GM18909 (cell line): Measurements from ENCODE around the gene PALLD.
A peak's percentile ranks its signal among the peaks of the same experiment; 100 is the strongest.

Source experiments
- ATAC-seq: cut with Tn5 transposase; IDR thresholded peaks from one replicate; pipeline ENCODE4 v1.9.1; 2021; ENCODE audit warnings: mild to moderate bottlenecking; ENCODE audit not compliant: unreplicated experiment, poor library complexity

The PALLD gene

GRCh38 chr4:168522829-168523489, 26.1 kb downstream of the PALLD start:
- no peak for ATAC-seq

- ATAC-seq = peak; percentile 57
These were observed 27.2 kb downstream of the PALLD start for GRCh38 chr4:168524006-168524405.

GRCh38 chr4:168524897-168525296, 28.0 kb downstream of the PALLD start:
- ATAC-seq = no peak

GRCh38 chr4:168527560-168527959, 30.7 kb downstream of the PALLD start:
- ATAC-seq = no peak

GRCh38 chr4:168528131-168528949, 31.5 kb downstream of the PALLD start:
- no peak for ATAC-seq

- ATAC-seq = no peak
These were observed 32.4 kb downstream of the PALLD start for GRCh38 chr4:168529257-168529656.

- no peak for ATAC-seq
These were observed 34.5 kb downstream of the PALLD start for GRCh38 chr4:168531305-168531704.

GRCh38 chr4:168534535-168534934, 37.7 kb downstream of the PALLD start:
- ATAC-seq = no peak

GRCh38 chr4:168535689-168536088, 38.8 kb downstream of the PALLD start:
- no peak for ATAC-seq

GRCh38 chr4:168536448-168536847, 39.6 kb downstream of the PALLD start:
- no peak for ATAC-seq

GRCh38 chr4:168537086-168537485, 40.2 kb downstream of the PALLD start:
- no peak for ATAC-seq

GRCh38 chr4:168537571-168537970, 40.7 kb downstream of the PALLD start:
- no peak for ATAC-seq

GRCh38 chr4:168538632-168539031, 41.8 kb downstream of the PALLD start:
- no peak for ATAC-seq

GRCh38 chr4:168540086-168540485, 43.2 kb downstream of the PALLD start:
- no peak for ATAC-seq

GRCh38 chr4:168540503-168541265, 43.8 kb downstream of the PALLD start:
- ATAC-seq = no peak

GRCh38 chr4:168541266-168541953, 44.6 kb downstream of the PALLD start:
- ATAC-seq = no peak

- no peak for ATAC-seq
These were observed 52.3 kb downstream of the PALLD start for GRCh38 chr4:168549143-168549542.

- ATAC-seq = no peak
These were observed 53.4 kb downstream of the PALLD start for GRCh38 chr4:168550064-168550766.

GRCh38 chr4:168551211-168551610, 54.4 kb downstream of the PALLD start:
- ATAC-seq = no peak
